Astrocyte of the cerebellum (primary cell): Measurements from ENCODE around the gene FAM114A1.

Source experiments
- DNase-seq: peaks from one replicate; pipeline ENCODE4 v3.0.0-alpha.2; 2011; ENCODE audit warnings: low read depth
- H3K4me3 ChIP-seq: 2 replicates; pipeline ENCODE4 v1.5.1; 2011; ENCODE audit warnings: mild to moderate bottlenecking, low read depth, low read length, moderate library complexity
- in situ Hi-C: cut with HindIII; loops from 2 replicates; pipeline ENCODE4 v1.10.0; 2017; ENCODE audit warnings: low sequenced_read_pairs
- TF ChIP-seq, protein P1 (sequence below): IDR thresholded peaks from 2 replicates; pipeline ENCODE4 v1.5.1; 2012; ENCODE audit warnings: low read length, low read depth, moderate library complexity, mild to moderate bottlenecking; ENCODE audit errors: missing control alignments

The FAM114A1 gene

DNA sequence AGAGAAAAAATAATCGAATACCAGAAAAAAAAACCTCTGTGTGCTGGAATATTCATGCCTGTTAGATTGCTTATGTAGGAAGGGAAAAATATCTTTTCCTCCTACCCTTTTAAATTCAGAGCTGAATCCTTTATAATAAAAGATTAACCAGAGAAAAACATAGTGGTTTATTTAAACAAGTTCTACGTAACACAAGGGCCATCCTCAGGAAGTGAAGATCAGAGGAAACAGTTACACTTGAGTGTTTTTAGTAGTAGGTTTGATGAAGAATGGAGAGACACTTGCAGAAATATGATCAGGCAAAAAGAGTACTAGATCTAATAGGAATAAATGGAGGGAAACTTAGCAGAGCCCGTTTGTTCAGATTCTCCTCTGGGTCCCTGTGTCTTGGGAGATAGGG lies 98.3 kb downstream of the FAM114A1 start:
- no peak overlapping the region for H3K4me3 ChIP-seq
- no peak for DNase-seq
- in situ Hi-C loops = no loop called here
- TF ChIP-seq, protein P1, sequence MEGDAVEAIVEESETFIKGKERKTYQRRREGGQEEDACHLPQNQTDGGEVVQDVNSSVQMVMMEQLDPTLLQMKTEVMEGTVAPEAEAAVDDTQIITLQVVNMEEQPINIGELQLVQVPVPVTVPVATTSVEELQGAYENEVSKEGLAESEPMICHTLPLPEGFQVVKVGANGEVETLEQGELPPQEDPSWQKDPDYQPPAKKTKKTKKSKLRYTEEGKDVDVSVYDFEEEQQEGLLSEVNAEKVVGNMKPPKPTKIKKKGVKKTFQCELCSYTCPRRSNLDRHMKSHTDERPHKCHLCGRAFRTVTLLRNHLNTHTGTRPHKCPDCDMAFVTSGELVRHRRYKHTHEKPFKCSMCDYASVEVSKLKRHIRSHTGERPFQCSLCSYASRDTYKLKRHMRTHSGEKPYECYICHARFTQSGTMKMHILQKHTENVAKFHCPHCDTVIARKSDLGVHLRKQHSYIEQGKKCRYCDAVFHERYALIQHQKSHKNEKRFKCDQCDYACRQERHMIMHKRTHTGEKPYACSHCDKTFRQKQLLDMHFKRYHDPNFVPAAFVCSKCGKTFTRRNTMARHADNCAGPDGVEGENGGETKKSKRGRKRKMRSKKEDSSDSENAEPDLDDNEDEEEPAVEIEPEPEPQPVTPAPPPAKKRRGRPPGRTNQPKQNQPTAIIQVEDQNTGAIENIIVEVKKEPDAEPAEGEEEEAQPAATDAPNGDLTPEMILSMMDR = no peak

DNA sequence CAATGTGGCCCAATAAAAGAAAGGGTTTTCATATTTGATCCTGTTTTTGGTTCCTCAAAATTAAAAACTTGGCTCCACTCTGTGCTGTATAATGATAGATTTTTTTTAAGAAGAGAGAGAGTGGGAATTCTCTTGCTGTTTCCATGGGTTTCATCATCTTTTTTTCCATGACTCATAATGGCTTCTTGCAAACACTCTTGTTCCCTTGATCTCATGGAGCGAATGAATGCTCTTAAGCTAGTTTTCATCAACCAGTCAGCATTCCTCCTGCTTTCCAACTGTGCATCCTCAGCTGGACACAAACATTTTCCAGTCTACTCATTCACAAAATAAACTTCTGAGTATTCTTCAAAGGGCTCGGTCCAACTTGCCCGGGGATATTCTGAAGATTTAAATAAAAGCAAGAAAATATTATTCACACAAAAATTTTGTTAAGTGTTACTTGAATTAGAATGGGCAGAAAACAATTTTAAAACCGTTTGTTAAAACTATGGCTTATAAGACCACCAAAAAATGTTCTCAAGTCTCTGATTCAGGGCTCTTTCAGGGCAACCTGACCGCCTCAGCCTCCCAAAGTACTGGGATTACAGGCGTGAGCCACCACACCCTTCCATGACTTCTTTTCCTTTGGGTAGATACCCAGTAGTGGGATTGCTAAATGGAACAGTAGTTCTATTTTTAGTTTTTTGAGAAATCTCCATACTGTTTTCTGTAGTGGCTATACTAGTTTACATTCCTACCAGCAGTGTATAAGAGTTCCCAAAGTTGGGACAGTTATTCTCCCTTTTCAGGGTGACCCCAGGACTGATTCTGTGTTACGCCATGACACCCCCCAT lies 99.9 kb downstream of the FAM114A1 start:
- H3K4me3 ChIP-seq = no peak overlapping the region
- in situ Hi-C loops = no loop called here
- TF ChIP-seq, protein P1 = no peak
- DNase-seq = peak; percentile 98

DNA sequence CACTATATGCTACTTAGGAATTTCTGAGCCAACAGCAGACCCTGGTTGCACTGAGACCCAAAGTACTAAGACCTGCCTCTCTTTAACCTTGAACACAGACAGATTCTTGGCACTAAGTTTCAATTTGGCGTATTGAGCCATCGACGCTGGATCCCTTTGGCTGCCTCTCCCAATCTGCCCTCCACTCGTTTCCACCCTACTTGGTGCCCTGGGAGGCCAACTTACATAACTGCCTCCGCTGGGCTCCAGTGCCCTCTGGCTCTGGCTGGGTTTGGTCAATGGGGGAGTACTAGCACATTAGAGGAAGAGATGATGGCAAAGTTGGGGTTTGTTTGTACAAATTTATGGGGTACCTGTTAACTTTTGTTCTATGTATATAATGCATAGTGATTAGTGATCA lies 101.1 kb downstream of the FAM114A1 start:
- no peak overlapping the region for H3K4me3 ChIP-seq
- DNase-seq = no peak
- in situ Hi-C loops = no loop called here
- TF ChIP-seq, protein P1 = no peak

DNA sequence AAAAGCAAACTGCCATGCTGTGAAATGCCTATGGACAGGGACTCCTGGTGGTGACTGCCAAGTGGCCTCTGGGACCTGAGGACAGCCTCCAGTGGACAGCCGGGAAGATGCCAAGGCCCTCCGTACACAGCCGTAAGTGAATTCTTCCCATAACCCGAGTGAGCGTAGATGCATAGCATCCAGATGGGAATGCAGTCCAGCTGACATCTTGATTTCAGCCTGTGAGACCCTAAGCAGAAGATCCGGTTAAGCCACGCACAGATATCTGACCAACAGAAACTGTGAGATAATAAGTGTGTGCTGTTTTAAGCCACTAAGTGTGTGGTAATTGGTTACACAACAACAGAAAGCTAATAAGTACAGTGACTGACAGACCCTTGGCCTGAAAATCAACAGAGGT lies 108.7 kb downstream of the FAM114A1 start:
- TF ChIP-seq, protein P1 = no peak
- H3K4me3 ChIP-seq = no peak overlapping the region
- in situ Hi-C loops = no loop called here
- DNase-seq = no peak

DNA sequence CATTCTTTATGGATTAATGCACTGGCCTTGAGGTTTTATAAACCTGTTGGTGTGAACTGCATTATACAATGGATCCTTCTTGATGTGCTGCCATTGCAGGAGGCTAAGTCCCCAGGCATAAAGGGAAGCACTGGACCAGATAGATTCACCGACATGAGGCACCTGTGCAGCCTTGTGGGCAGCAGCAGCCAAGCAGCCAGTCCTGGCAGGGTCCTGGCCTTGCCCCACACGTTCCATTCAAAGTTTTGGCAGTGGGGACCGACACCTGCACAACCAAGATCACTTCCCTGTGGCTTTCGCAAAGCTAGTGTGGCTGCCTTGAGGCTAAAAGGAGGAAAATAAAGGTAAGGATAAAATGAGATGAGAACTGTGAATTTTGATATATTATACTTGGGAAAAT lies 111.5 kb downstream of the FAM114A1 start:
- in situ Hi-C loops = no loop called here
- no peak for DNase-seq

DNA sequence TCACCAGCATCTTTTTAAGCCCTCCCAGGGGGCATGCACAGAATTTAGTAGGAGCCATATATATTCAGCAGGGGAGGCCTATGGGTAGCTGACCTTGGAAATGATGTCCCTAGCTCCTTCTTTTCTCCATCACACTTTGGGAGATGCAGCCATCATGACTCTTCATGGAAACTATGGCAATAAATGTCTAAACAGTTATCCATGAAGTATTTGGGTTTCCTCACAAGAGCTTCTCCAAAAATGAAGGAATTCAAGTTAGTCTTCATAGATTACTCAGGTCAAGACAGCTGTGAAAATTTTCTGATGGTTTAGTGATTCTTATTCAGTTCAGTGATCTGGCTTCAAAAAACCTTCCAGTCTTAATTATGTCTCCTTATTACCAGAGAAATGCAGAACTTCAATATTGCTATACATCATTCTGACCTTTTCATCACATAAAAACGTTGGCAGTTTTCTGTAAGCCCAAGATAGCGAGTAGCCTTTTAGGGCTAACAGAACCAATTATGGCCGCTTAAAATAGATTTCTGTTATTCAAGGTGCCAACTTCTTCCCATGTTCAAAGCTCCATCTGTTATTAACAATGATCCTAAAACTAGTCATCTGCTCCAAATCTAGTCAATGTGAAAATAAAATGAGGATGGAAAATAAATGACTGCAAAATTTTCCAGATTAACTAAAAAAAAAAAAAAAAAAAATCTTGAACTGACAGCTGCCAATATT lies 112.1 kb downstream of the FAM114A1 start:
- TF ChIP-seq, protein P1 = no peak
- in situ Hi-C loops = no loop called here
- no peak for DNase-seq
- no peak overlapping the region for H3K4me3 ChIP-seq

More for the DNA sequence above, 111.5 kb downstream of the FAM114A1 start:
- TF ChIP-seq, protein P1 = no peak
- H3K4me3 ChIP-seq = no peak overlapping the region
